ENCODE data around the gene SCAMP3.
A peak's percentile ranks its signal among the peaks of the same experiment; 100 is the strongest.

DNA sequence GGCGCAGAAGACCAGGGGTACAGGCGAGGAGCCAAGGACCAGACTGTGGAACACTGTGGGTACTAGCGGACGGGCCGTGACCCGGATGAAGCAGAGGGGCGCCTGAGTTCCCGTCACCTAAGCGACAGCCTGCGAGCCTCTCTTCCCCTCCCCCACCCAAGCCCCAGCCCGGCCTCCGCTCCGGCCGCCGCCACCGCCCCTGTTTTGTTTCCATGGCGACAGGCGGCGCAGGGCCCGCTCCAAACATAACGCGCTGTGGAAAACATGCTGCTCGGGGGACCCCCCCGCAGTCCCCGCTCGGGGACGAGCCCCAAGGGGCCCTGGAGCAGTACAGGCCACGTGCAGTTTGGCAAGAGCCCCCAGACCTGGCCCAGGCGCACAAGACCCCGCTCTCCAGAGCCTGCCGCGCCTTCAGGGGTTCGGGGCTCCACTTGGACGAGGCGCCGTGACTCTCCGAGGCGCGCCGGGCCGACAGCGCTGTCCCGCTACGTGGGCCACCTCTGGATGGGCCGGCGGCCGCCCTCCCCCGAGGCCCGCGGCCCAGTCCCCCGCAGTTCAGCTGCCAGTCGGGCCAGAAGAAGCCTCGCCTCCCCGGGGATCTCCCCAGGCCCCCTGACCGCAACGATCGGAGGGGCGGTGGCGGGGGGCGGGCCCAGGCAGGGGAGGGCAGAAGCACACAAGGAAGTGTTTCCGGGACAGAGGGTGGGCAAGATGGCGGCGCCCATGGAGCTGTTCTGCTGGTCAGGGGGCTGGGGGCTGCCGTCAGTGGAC lies 53.4 kb downstream of the SCAMP3 start, which contains the start of gene MTX1:
- TF ChIP-seq POLR2A (IDR thresholded peaks at IDR 0.05), result peak; percentile 8
- TF ChIP-seq, protein P1, sequence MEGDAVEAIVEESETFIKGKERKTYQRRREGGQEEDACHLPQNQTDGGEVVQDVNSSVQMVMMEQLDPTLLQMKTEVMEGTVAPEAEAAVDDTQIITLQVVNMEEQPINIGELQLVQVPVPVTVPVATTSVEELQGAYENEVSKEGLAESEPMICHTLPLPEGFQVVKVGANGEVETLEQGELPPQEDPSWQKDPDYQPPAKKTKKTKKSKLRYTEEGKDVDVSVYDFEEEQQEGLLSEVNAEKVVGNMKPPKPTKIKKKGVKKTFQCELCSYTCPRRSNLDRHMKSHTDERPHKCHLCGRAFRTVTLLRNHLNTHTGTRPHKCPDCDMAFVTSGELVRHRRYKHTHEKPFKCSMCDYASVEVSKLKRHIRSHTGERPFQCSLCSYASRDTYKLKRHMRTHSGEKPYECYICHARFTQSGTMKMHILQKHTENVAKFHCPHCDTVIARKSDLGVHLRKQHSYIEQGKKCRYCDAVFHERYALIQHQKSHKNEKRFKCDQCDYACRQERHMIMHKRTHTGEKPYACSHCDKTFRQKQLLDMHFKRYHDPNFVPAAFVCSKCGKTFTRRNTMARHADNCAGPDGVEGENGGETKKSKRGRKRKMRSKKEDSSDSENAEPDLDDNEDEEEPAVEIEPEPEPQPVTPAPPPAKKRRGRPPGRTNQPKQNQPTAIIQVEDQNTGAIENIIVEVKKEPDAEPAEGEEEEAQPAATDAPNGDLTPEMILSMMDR (IDR thresholded peaks at IDR 0.05), result no peak
